Measurements from ENCODE around the gene IGFBPL1. TPM values are rescaled to one million over a fixed set of nuclear protein-coding genes. Genes with fewer than 3 reads are reported as not detected.

IGFBPL1 gene
- total RNA-seq, 1 experiment from 2014 or later, result 37.9 TPM

DNA sequence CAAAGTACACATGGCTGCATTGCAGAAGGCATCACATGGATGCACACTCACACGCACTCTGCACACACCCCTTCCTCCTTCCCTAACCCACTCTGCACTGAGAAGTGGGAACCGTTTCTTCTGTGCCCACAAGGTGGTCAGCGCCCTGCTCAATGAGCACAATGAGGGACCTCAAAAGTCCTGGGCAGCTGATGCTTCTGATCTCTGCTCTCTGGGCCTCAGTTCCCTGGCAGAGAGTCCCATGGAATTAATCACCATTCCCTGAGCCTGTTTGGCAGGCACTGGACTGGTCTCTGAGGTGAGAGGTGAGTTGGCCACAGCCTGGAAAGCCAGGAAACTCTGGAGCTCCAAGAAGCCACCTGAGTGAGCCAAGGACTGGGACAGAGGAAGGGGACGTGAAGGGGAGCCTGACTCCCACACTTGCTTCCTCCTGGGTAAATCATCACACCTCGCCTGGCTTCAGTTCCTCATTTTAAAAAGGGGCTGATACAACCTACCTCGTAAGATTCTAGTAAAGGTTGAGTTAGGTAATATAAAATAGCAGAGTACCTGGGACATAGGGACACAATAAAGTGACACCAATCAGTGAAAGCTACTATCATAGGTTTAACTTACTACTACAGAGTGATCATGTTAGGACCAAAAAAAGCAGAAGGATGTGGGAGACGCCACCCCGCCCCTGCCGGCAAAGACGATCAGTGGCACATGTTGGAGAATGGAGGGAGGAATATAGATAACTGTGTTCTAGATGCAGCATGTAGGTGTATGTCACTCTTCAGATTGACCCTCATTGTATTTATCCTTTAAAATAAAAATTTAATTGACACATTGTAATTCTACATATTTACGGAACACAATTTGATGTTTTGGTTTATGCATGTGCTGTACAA, 21.1 kb upstream of the IGFBPL1 start:
- Histone ChIP-seq H4K8ac (replicated peaks; ENCODE audit: insufficient read length, low read depth, low read length) (no peak overlapping the region), H2BK20ac (ENCODE audit: low read depth, low read length, poor library complexity, severe bottlenecking) (no peak overlapping the region), H3K27me3 (ENCODE audit: insufficient read depth, low read length) (no peaks in the 10 kb centered on the region), H3K27ac (ENCODE audit: insufficient read length, low read depth, low read length) (no peak overlapping the region), H3K14ac (ENCODE audit: insufficient read depth, low read length) (no peak overlapping the region), H3K9ac (ENCODE audit: extremely low read depth, insufficient read length, low read length) (no peak overlapping the region), H3K79me1 (ENCODE audit: insufficient read depth, low read depth, low read length, poor library complexity, severe bottlenecking) (no peaks in the 10 kb centered on the region), H3K23me2 (ENCODE audit: insufficient read length, low read depth, low read length, poor library complexity, severe bottlenecking) (no peaks in the 10 kb centered on the region), H2BK15ac (ENCODE audit: low read depth, low read length) (no peak overlapping the region), H2BK5ac (ENCODE audit: insufficient read length, low read length) (no peak overlapping the region), H3K4ac (ENCODE audit: low read depth, low read length) (no peak overlapping the region), H4K5ac (ENCODE audit: insufficient read length, low read depth, low read length) (no peak overlapping the region), H4K91ac (ENCODE audit: insufficient read length, low read depth, low read length) (no peak overlapping the region), H3K23ac (ENCODE audit: insufficient read length, low read depth, low read length) (no peak overlapping the region), H2BK12ac (ENCODE audit: insufficient read length, low read depth, low read length) (no peak overlapping the region), H2BK120ac (ENCODE audit: low read depth, low read length, poor library complexity, severe bottlenecking) (no peak overlapping the region), H2AK5ac (ENCODE audit: insufficient read length, low read length) (no peak overlapping the region), H3K18ac (ENCODE audit: insufficient read length, low read depth, low read length) (no peak overlapping the region), H3T11ph (ENCODE audit: low read length) (no peak overlapping the region), H3K56ac (ENCODE audit: insufficient read length, low read depth, low read length) (no peak overlapping the region), H3K4me2 (ENCODE audit: insufficient read depth, insufficient read length, low read length) (no peak overlapping the region), H4K20me1 (ENCODE audit: control insufficient read depth, insufficient read depth, insufficient read length) (no peaks in the 10 kb centered on the region), H3K4me1 (ENCODE audit: insufficient read depth, low read length) (no peaks in the 10 kb centered on the region), H2AFZ (ENCODE audit: low read length) (no peak overlapping the region), H3K79me2 (ENCODE audit: insufficient read depth, low read length) (no peaks in the 10 kb centered on the region), H3K9me3 (ENCODE audit: control insufficient read depth, low read depth, low read length) (no peaks in the 10 kb centered on the region)
- H3K4me3 Mint-ChIP-seq, result no peak overlapping the region
- H3K4me1 Mint-ChIP-seq, result peaks cover 0 to 4% of the 10 kb centered on the region in 2 experiments; a peak in 1 of 4 replicates
- H3K9me3 Mint-ChIP-seq, result no peaks in the 10 kb centered on the region; a peak in 2 of 5 replicates
- H3K36me3 Mint-ChIP-seq (ENCODE audit: insufficient read depth in 1 of 3, low read depth in 3 of 3), result no peaks in the 10 kb centered on the region
- no CpG with 5 or more reads among the region's 11 CpGs for WGBS (ENCODE audit: extremely low coverage, insufficient read length, low lambda C conversion rate)
- peak overlapping the region in 1 of 3 experiments; percentile 40; a peak in 1 of 7 replicates for H3K27ac Mint-ChIP-seq
- no peak for DNase-seq
- H3K27me3 Mint-ChIP-seq (ENCODE audit: low read depth), result peaks cover 2% of the 10 kb centered on the region
- TF ChIP-seq, protein P1, sequence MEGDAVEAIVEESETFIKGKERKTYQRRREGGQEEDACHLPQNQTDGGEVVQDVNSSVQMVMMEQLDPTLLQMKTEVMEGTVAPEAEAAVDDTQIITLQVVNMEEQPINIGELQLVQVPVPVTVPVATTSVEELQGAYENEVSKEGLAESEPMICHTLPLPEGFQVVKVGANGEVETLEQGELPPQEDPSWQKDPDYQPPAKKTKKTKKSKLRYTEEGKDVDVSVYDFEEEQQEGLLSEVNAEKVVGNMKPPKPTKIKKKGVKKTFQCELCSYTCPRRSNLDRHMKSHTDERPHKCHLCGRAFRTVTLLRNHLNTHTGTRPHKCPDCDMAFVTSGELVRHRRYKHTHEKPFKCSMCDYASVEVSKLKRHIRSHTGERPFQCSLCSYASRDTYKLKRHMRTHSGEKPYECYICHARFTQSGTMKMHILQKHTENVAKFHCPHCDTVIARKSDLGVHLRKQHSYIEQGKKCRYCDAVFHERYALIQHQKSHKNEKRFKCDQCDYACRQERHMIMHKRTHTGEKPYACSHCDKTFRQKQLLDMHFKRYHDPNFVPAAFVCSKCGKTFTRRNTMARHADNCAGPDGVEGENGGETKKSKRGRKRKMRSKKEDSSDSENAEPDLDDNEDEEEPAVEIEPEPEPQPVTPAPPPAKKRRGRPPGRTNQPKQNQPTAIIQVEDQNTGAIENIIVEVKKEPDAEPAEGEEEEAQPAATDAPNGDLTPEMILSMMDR (conservative IDR thresholded peaks at IDR 0.05), result no peak
